GM21381 (cell line): ENCODE results near the gene CASP12.

Experiments
- ATAC-seq: cut with Tn5 transposase; IDR thresholded peaks from one replicate; pipeline ENCODE4 v1.9.1; 2021; ENCODE audit warnings: mild to moderate bottlenecking, moderate library complexity; ENCODE audit not compliant: unreplicated experiment

CASP12 gene

GRCh38 chr11:104841185-104841584 lies 57.1 kb downstream of the CASP12 start:
- no peak for ATAC-seq

GRCh38 chr11:104837969-104838639 lies 60.2 kb downstream of the CASP12 start:
- no peak for ATAC-seq

- no peak for ATAC-seq
Observed at GRCh38 chr11:104836691-104837090, 61.6 kb downstream of the CASP12 start.
